Tibial nerve (tissue), 4 donors: ENCODE data around the gene HENMT1. TPM values are rescaled to one million over a fixed set of nuclear protein-coding genes. Genes with fewer than 3 reads are reported as not detected.

Source experiments
- DNase-seq, 2 donors: peaks; one replicate each; pipeline ENCODE4 v3.0.0-alpha.2; 2019; ENCODE audit warnings: low spot score in 2 of 2
- H3K27ac ChIP-seq, 4 donors: fragments of 200-600 bp; sonication (generic) in 3 of 4; one replicate each; pipeline ENCODE4 v1.5.1; 2017 to 2019; ENCODE audit warnings: mild to moderate bottlenecking in 1 of 4
- H3K27me3 ChIP-seq, 2 donors: fragments of 200-600 bp; sonication (generic) in 1 of 2; one replicate each; pipeline versions ENCODE4 v1.5.1 to v1.6.0; 2017 to 2019
- H3K36me3 ChIP-seq, 3 donors: fragments of 200-600 bp; sonication (generic); one replicate each; pipeline ENCODE4 v1.5.1; 2018 to 2019
- H3K4me1 ChIP-seq, 4 donors: fragments of 200-600 bp; sonication (generic) in 3 of 4; one replicate each; pipeline ENCODE4 v1.5.1; 2017 to 2019
- H3K4me3 ChIP-seq, 4 donors: fragments of 200-600 bp; sonication (generic) in 3 of 4; one replicate each; pipeline ENCODE4 v1.5.1; 2017 to 2019; ENCODE audit warnings: mild to moderate bottlenecking in 1 of 4, moderate library complexity in 1 of 4
- H3K9me3 ChIP-seq, 4 donors: fragments of 200-600 bp; sonication (generic) in 3 of 4; one replicate each; pipeline ENCODE4 v1.5.1; 2017 to 2019
- CTCF ChIP-seq, 5 experiments: fragments of 200-600 bp in 3 of 5; fragments of 450-650 bp in 2 of 5; sonication (generic) in 3 of 5; IDR thresholded peaks; one replicate each; pipeline ENCODE4 v1.5.1; 2016 to 2019; ENCODE audit warnings: antibody characterized with exemption in 5 of 5, mild to moderate bottlenecking in 3 of 5, moderate library complexity in 2 of 5
- EP300 ChIP-seq, 2 donors: sonication (generic); formaldehyde crosslinking; IDR thresholded peaks; one replicate each; pipeline ENCODE4 v1.6.1; 2017; ENCODE audit warnings: antibody characterized with exemption in 2 of 2, mild to moderate bottlenecking in 1 of 2
- POLR2A ChIP-seq, 2 donors: fragments of 450-650 bp; IDR thresholded peaks; one replicate each; pipeline ENCODE4 v1.6.1; 2017; ENCODE audit warnings: antibody characterized with exemption in 2 of 2, mild to moderate bottlenecking in 2 of 2, moderate library complexity in 2 of 2
- WGBS, 2 donors: methylation state at CpG; one replicate each; pipeline ENCODE4 v1.1.5; 2018; 5-methylcytosine and 5-hydroxymethylcytosine counted together
- total RNA-seq, 4 donors: library from RNA; depleted of rRNA; stranded (reverse); fragments of >200 nt; gene quantifications; one replicate each; pipeline ENCODE4 v1.1.0, GENCODE V29; 2016

HENMT1 gene
- total RNA-seq, 4 donors from 2014 or later: 1.2 to 3.7 (median 2.4) TPM

DNA sequence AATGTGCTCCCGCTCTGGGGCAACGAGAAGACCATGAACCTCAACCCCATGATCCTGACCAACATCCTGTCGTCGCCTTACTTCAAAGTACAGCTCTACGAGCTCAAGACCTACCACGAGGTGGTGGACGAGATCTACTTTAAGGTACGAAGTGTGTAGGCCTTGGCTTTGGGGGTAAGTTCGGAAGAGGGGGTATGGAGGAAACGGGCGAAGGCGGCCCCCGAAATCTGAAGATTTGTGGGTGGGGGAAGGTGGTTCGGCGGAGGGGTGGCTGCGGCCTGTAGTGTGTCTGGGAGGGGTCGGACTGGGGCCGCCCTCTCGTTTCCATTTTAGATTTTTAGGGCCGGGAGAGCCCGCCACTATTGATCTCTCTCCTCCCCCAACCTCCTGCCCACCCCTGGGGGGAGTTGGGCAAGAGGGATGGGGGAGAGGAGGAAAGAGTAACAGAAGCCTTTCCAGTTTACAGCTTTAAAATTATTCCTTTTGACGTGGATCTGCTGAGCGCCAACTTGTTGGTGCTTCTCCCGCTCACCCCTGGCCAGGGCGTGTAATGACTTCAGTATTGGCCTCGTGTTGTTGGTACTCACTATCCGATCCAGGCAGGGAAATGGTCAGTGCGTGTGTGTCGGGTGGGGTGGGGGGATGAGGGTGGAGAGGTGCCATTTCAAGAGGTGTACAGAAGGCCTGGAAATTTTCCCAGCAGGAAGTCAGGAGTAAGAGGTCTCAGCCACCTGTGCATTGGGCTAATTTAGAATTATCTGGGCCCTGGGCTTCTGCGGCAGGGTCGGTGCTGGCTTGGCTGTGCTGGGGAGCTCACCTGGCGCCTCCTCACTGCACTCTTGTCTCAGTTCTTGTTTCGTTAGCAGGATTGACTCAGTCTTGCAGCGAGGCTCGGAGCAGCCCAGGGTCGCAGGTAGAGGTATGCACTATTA lies 32.1 kb upstream of the HENMT1 start:
- Histone ChIP-seq H3K36me3 (peaks cover 0 to 24% (median 0%) of the 10 kb centered on the region in 3 donors), H3K4me1 (peaks cover 3 to 38% (median 19%) of the 10 kb centered on the region in 4 donors), H3K27me3 (no peaks in the 10 kb centered on the region), H3K27ac (peak overlapping the region; percentile 97 to 98 (median 97)), H3K9me3 (no peaks in the 10 kb centered on the region), H3K4me3 (peak overlapping the region; percentile 86 to 95 (median 88))
- TF ChIP-seq EP300 (IDR thresholded peaks at IDR 0.05): no peak
- TF ChIP-seq CTCF (IDR thresholded peaks at IDR 0.05): peak in 1 of 5 experiments; percentile 6
- DNase-seq: peak in 1 of 2 donors; percentile 54
- 0 to 1% methylated on average over 36 of the region's 36 CpGs for WGBS, 2 donors

DNA sequence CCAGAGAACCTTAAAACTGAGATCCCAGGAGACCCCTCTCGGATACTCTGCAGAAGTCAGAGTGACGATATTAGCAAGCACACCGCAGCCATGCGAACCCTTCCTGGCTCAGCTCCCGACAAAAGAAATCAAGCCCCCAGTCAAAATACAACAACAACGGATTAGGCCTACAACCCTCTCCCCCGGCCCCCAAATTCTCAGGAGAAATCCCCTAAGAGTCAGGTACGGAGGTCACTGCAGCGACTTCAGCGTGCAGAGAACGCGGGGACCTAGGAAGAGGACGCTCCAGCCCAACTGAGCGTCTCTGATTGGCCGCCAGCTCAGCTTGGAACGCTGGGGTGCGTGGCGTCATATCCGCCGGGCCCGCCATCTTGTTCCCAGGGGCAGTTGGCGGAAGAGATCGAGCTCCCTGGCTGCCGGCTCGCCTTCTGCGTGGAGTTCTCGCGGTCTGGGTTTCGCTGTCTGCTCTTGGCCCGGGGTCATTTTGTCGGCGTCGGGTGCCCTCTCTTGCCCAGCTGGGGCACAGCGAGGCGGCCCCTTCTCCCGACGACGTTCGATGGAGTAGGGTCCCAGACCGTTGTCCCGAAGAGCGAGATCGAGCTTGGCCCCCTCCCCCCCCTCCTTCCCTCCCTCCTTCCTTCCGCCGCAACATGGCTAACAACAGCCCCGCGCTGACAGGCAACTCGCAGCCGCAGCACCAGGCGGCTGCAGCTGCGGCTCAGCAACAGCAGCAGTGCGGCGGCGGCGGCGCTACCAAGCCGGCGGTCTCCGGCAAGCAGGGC lies 31.2 kb upstream of the HENMT1 start, which contains the start of gene PRPF38B:
Gene PRPF38B (plus strand): TSS at position 369 of the 782 bp plus-strand sequence. CDS start 282 bp downstream, at position 651.
- peak within 1 kb of the TSS; percentile 86 to 95 (median 88) for H3K4me3 ChIP-seq
- peak in 1 of 2 donors; percentile 98 for TF ChIP-seq EP300 (IDR thresholded peaks at IDR 0.05)
- peak; percentile 95 to 96 for TF ChIP-seq POLR2A (IDR thresholded peaks at IDR 0.05)
- peak in 1 of 5 experiments; percentile 9 for TF ChIP-seq CTCF (IDR thresholded peaks at IDR 0.05)
- 0% methylated on average over 26 to 50 of the region's 59 CpGs for WGBS, 2 donors
- H3K36me3 ChIP-seq: peaks cover 0 to 15% (median 0%) of the 10 kb centered on the region in 3 donors
- no peaks in the 10 kb centered on the region for H3K27me3 ChIP-seq
- DNase-seq: peak; percentile 91
- H3K9me3 ChIP-seq: no peaks in the 10 kb centered on the region
- peaks cover 3 to 35% (median 19%) of the 10 kb centered on the region in 4 donors for H3K4me1 ChIP-seq
- peak within 1 kb of the TSS; percentile 97 to 98 (median 97) for H3K27ac ChIP-seq

- peak overlapping the region; percentile 86 to 95 (median 88) for H3K4me3 ChIP-seq
- H3K9me3 ChIP-seq: no peaks in the 10 kb centered on the region
- H3K36me3 ChIP-seq: peaks cover 0 to 7% (median 0%) of the 10 kb centered on the region in 3 donors
- WGBS, 2 donors: 23 to 30% methylated on average over 12 of the region's 12 CpGs
- H3K27ac ChIP-seq: peak overlapping the region; percentile 97 to 98 (median 97)
- peak in 1 of 2 donors; percentile 12 for DNase-seq
- H3K4me1 ChIP-seq: peaks cover 3 to 35% (median 19%) of the 10 kb centered on the region in 4 donors
- H3K27me3 ChIP-seq: no peaks in the 10 kb centered on the region
- TF ChIP-seq EP300 (IDR thresholded peaks at IDR 0.05) (no peak), POLR2A (IDR thresholded peaks at IDR 0.05) (no peak), CTCF (IDR thresholded peaks at IDR 0.05) (no peak)
These were observed 30.4 kb upstream of the HENMT1 start for GRCh38 chr1:108691128-108691941.

- H3K4me1 ChIP-seq: peaks cover 0 to 11% (median 2%) of the 10 kb centered on the region in 4 donors
- H3K9me3 ChIP-seq: no peaks in the 10 kb centered on the region
- 40 to 47% methylated on average over 2 of the region's 2 CpGs for WGBS, 2 donors
- H3K36me3 ChIP-seq: no peaks in the 10 kb centered on the region
- H3K27ac ChIP-seq: no peak overlapping the region
- no peak for TF ChIP-seq POLR2A (IDR thresholded peaks at IDR 0.05)
- no peak for TF ChIP-seq CTCF (IDR thresholded peaks at IDR 0.05)
- no peak for TF ChIP-seq EP300 (IDR thresholded peaks at IDR 0.05)
- no peak for DNase-seq
- H3K27me3 ChIP-seq: no peaks in the 10 kb centered on the region
- no peak overlapping the region for H3K4me3 ChIP-seq
These were observed 25.9 kb upstream of the HENMT1 start for GRCh38 chr1:108686614-108687313.
